ENCODE measurements around the gene SDK1. TPM values are rescaled to one million over a fixed set of nuclear protein-coding genes. Genes with fewer than 3 reads are reported as not detected.

Gene SDK1
- total and polyA plus RNA-seq, 2 experiments from 2014 or later = not detected

GRCh38 chr7:4025694-4026615, 724.9 kb downstream of the SDK1 start:
- Histone ChIP-seq H3K27me3 (replicated peaks; ENCODE audit: insufficient read depth) (no peaks in the 10 kb centered on the region), H3K27ac (no peak overlapping the region), H3F3A (ENCODE audit: insufficient read depth) (no peaks in the 10 kb centered on the region), H4K20me1 (ENCODE audit: insufficient read depth) (no peaks in the 10 kb centered on the region), H2AFZ (no peak overlapping the region), H3K9me2 (ENCODE audit: insufficient read depth) (no peaks in the 10 kb centered on the region), H3K79me2 (ENCODE audit: insufficient read depth) (no peaks in the 10 kb centered on the region), H3K4me3 (no peak overlapping the region), H3K36me3 (ENCODE audit: low read depth) (no peaks in the 10 kb centered on the region), H3K4me2 (ENCODE audit: unreplicated experiment) (no peak overlapping the region), H3K9me3 (ENCODE audit: low read depth) (no peaks in the 10 kb centered on the region), H3K4me1 (ENCODE audit: insufficient read depth) (no peaks in the 10 kb centered on the region), H3K9ac (no peak overlapping the region)
- no peak for DNase-seq
- TF ChIP-seq EZH2phosphoT487 (IDR thresholded peaks at IDR 0.05; ENCODE audit: insufficient read depth, low read depth) (no peak), EZH2 (IDR thresholded peaks at IDR 0.05; ENCODE audit: insufficient read depth, poor library complexity, severe bottlenecking) (no peak)
- in situ Hi-C loops (cut with MboI) = no loop called here
- WGBS, 2 experiments (ENCODE audit: low coverage in 1 of 2, low lambda C conversion rate in 2 of 2, missing lambda C conversion rate in 2 of 2) = 22 to 24% methylated on average over 26 of the region's 26 CpGs

- Histone ChIP-seq H3K4me1 (ENCODE audit: insufficient read depth) (no peaks in the 10 kb centered on the region), H3K36me3 (ENCODE audit: low read depth) (no peaks in the 10 kb centered on the region), H3K27me3 (replicated peaks; ENCODE audit: insufficient read depth) (no peaks in the 10 kb centered on the region), H3K27ac (no peak overlapping the region), H3K9ac (no peak overlapping the region), H3K79me2 (ENCODE audit: insufficient read depth) (no peaks in the 10 kb centered on the region), H3F3A (ENCODE audit: insufficient read depth) (no peaks in the 10 kb centered on the region), H2AFZ (no peak overlapping the region), H4K20me1 (ENCODE audit: insufficient read depth) (no peaks in the 10 kb centered on the region), H3K4me2 (ENCODE audit: unreplicated experiment) (no peak overlapping the region), H3K9me2 (ENCODE audit: insufficient read depth) (no peaks in the 10 kb centered on the region), H3K9me3 (ENCODE audit: low read depth) (no peaks in the 10 kb centered on the region), H3K4me3 (no peak overlapping the region)
- DNase-seq = no peak
- WGBS, 2 experiments (ENCODE audit: low coverage in 1 of 2, low lambda C conversion rate in 2 of 2, missing lambda C conversion rate in 2 of 2) = 44 to 46% methylated on average over 10 of the region's 10 CpGs
- no peak for TF ChIP-seq EZH2 (IDR thresholded peaks at IDR 0.05; ENCODE audit: insufficient read depth, poor library complexity, severe bottlenecking)
- TF ChIP-seq EZH2phosphoT487 (IDR thresholded peaks at IDR 0.05; ENCODE audit: insufficient read depth, low read depth) = no peak
- in situ Hi-C loops (cut with MboI) = no loop called here
These were observed 726.0 kb downstream of the SDK1 start for GRCh38 chr7:4026941-4027486.

GRCh38 chr7:4028221-4028620, 727.2 kb downstream of the SDK1 start:
- no peaks in the 10 kb centered on the region for H4K20me1 ChIP-seq (ENCODE audit: insufficient read depth)
- DNase-seq = no peak
- H3K9ac ChIP-seq = no peak overlapping the region
- H3K4me3 ChIP-seq = no peak overlapping the region
- no peak overlapping the region for H3K27ac ChIP-seq
- H3F3A ChIP-seq (ENCODE audit: insufficient read depth) = no peaks in the 10 kb centered on the region
- H3K9me2 ChIP-seq (ENCODE audit: insufficient read depth) = no peaks in the 10 kb centered on the region
- H3K9me3 ChIP-seq (ENCODE audit: low read depth) = no peaks in the 10 kb centered on the region
- in situ Hi-C loops (cut with MboI) = no loop called here
- H3K36me3 ChIP-seq (ENCODE audit: low read depth) = no peaks in the 10 kb centered on the region
- no peak overlapping the region for H2AFZ ChIP-seq
- H3K4me1 ChIP-seq (ENCODE audit: insufficient read depth) = no peaks in the 10 kb centered on the region
- no peaks in the 10 kb centered on the region for H3K27me3 ChIP-seq (replicated peaks; ENCODE audit: insufficient read depth)
- no peaks in the 10 kb centered on the region for H3K79me2 ChIP-seq (ENCODE audit: insufficient read depth)
- TF ChIP-seq EZH2 (IDR thresholded peaks at IDR 0.05; ENCODE audit: insufficient read depth, poor library complexity, severe bottlenecking) (no peak), EZH2phosphoT487 (IDR thresholded peaks at IDR 0.05; ENCODE audit: insufficient read depth, low read depth) (no peak)
- no peak overlapping the region for H3K4me2 ChIP-seq (ENCODE audit: unreplicated experiment)
- WGBS, 2 experiments (ENCODE audit: low coverage in 1 of 2, low lambda C conversion rate in 2 of 2, missing lambda C conversion rate in 2 of 2) = 21 to 24% methylated on average over 4 of the region's 4 CpGs

GRCh38 chr7:4029941-4030340, 728.9 kb downstream of the SDK1 start:
- TF ChIP-seq EZH2phosphoT487 (IDR thresholded peaks at IDR 0.05; ENCODE audit: insufficient read depth, low read depth) = no peak
- TF ChIP-seq EZH2 (IDR thresholded peaks at IDR 0.05; ENCODE audit: insufficient read depth, poor library complexity, severe bottlenecking) = no peak

More at GRCh38 chr7:4029941-4030340, 728.9 kb downstream of the SDK1 start:
- DNase-seq = no peak
- H3K9ac ChIP-seq = no peak overlapping the region
- WGBS, 2 experiments (ENCODE audit: low coverage in 1 of 2, low lambda C conversion rate in 2 of 2, missing lambda C conversion rate in 2 of 2) = 51 to 64% methylated on average over 10 of the region's 10 CpGs
- H3F3A ChIP-seq (ENCODE audit: insufficient read depth) = no peaks in the 10 kb centered on the region
- in situ Hi-C loops (cut with MboI) = no loop called here
- H3K36me3 ChIP-seq (ENCODE audit: low read depth) = no peaks in the 10 kb centered on the region
- H3K9me2 ChIP-seq (ENCODE audit: insufficient read depth) = no peaks in the 10 kb centered on the region
- H3K4me3 ChIP-seq = no peak overlapping the region
- no peak overlapping the region for H3K27ac ChIP-seq
- H3K9me3 ChIP-seq (ENCODE audit: low read depth) = no peaks in the 10 kb centered on the region
- no peaks in the 10 kb centered on the region for H3K4me1 ChIP-seq (ENCODE audit: insufficient read depth)
- H4K20me1 ChIP-seq (ENCODE audit: insufficient read depth) = no peaks in the 10 kb centered on the region
- H3K4me2 ChIP-seq (ENCODE audit: unreplicated experiment) = no peak overlapping the region
- no peaks in the 10 kb centered on the region for H3K27me3 ChIP-seq (replicated peaks; ENCODE audit: insufficient read depth)
- no peaks in the 10 kb centered on the region for H3K79me2 ChIP-seq (ENCODE audit: insufficient read depth)
- no peak overlapping the region for H2AFZ ChIP-seq

All from GM23248 (cell line).